Measurements from ENCODE around the gene RPA4.

- no peak for TF ChIP-seq EZH2 (IDR thresholded peaks at IDR 0.05)
- no peak for TF ChIP-seq POLR2AphosphoS5 (IDR thresholded peaks at IDR 0.05; ENCODE audit: borderline replicate concordance, low read depth, low read length)
- TF ChIP-seq FOXP2 (optimal IDR thresholded peaks at IDR 0.05; ENCODE audit: control extremely low read depth, extremely low read length, insufficient read depth), result no peak
Measured at GRCh38 chrX:96841325-96841724, 42.4 kb upstream of the RPA4 start.

Measured in SK-N-MC (cell line).